K562 (cell line): ENCODE data around the gene OCIAD1. TPM values are rescaled to one million over a fixed set of nuclear protein-coding genes. Genes with fewer than 3 reads are reported as not detected.
A peak's percentile ranks its signal among the peaks of the same experiment; 100 is the strongest.

Experiments
- CBFB ChIP-seq: sonication (generic); formaldehyde crosslinking; IDR thresholded peaks from 2 replicates; pipeline ENCODE4 v1.4.0; 2020; ENCODE audit warnings: mild to moderate bottlenecking, missing genetic modification reagents
- DDX20 ChIP-seq: fragments of 450-650 bp; IDR thresholded peaks from 2 replicates; pipeline ENCODE4 v1.6.1; 2016; ENCODE audit warnings: missing genetic modification characterization, low read depth, mild to moderate bottlenecking, missing compliant biosample characterization, moderate library complexity
- GABPA ChIP-seq: fragments of 200-800 bp; sonication (Bioruptor generic); conservative IDR thresholded peaks from 2 replicates; pipeline ENCODE4 v1.6.1; 2016; ENCODE audit warnings: low read depth, missing genetic modification characterization, missing compliant biosample characterization
- HDAC3 ChIP-seq: fragments of 450-650 bp; IDR thresholded peaks from 2 replicates; pipeline ENCODE4 v1.6.1; 2018; ENCODE audit warnings: borderline replicate concordance, mild to moderate bottlenecking, moderate library complexity; ENCODE audit not compliant: partially characterized antibody
- JUN ChIP-seq, 2 experiments: sonication (generic) in 1 of 2; formaldehyde crosslinking in 1 of 2; IDR thresholded peaks; 2 replicates each; pipeline versions ENCODE4 v1.6.1 to v1.8.0; 2012 to 2022; ENCODE audit warnings: borderline replicate concordance in 2 of 2, mild to moderate bottlenecking in 2 of 2, improper control_type of control experiment in 1 of 2, low read depth in 1 of 2, low read length in 1 of 2, missing genetic modification reagents in 1 of 2
- KDM2B ChIP-seq: fragments of 250-450 bp; sonication (Bioruptor Pico); IDR thresholded peaks from 2 replicates; pipeline ENCODE4 v1.8.0; 2021; ENCODE audit warnings: mild to moderate bottlenecking, moderate library complexity
- NCOR1 ChIP-seq: fragments of 450-650 bp; IDR thresholded peaks from 2 replicates; pipeline ENCODE4 v1.6.1; 2016; ENCODE audit warnings: mild to moderate bottlenecking, moderate library complexity
- SMARCE1 ChIP-seq: fragments of 450-650 bp; IDR thresholded peaks from 2 replicates; pipeline ENCODE4 v1.7.1; 2016; ENCODE audit warnings: mild to moderate bottlenecking
- TEAD4 ChIP-seq, 2 experiments: sonication (generic) in 1 of 2; formaldehyde crosslinking in 1 of 2; IDR thresholded peaks; 2 replicates each; pipeline versions ENCODE4 v1.6.1 to v1.8.0; 2012 to 2022; ENCODE audit warnings: borderline replicate concordance in 1 of 2, inconsistent platforms in 1 of 2, low read length in 1 of 2, mild to moderate bottlenecking in 1 of 2, missing genetic modification reagents in 1 of 2
- TOE1 ChIP-seq, 2 experiments: fragments of 450-650 bp in 1 of 2; sonication (generic) in 1 of 2; formaldehyde crosslinking in 1 of 2; IDR thresholded peaks; 2 replicates each; pipeline versions ENCODE4 v1.7.1 to v1.8.0; 2016 to 2022; ENCODE audit warnings: borderline replicate concordance in 2 of 2, mild to moderate bottlenecking in 2 of 2, antibody characterized with exemption in 1 of 2, inconsistent platforms in 1 of 2, low read depth in 1 of 2, missing genetic modification reagents in 1 of 2, moderate library complexity in 1 of 2
- ZNF644 ChIP-seq: fragments of 200-800 bp; sonication (Bioruptor generic); IDR thresholded peaks from 2 replicates; pipeline ENCODE4 v1.6.1; 2016; ENCODE audit warnings: low read depth, missing genetic modification characterization, missing compliant biosample characterization
- polyA plus RNA-seq, 8 experiments: library from polyadenylated mRNA; depleted of rRNA in 4 of 8; stranded (reverse) in 5 of 8; unstranded in 3 of 8; fragments of >200 nt; fragmentation: Nextera tagmentation in 2 of 8; fragmentation: Illumina TruSeq in 1 of 8; extraction: Ambion mirVana in 2 of 8; extraction: Trizol in 1 of 8; gene quantifications; 2 replicates each; pipeline versions ENCODE4 v1.2.1 to v1.2.3, GENCODE V29; 2011 to 2014; ENCODE audit warnings: inconsistent platforms in 1 of 8, missing spikeins in 1 of 8
- total RNA-seq, 7 experiments: library from RNA; depleted of rRNA in 6 of 7; stranded (reverse); fragments of >200 nt in 6 of 7; fragmentation: Illumina TruSeq in 2 of 7; extraction: Trizol in 2 of 7; gene quantifications; 2 replicates each; pipeline versions ENCODE4 v1.2.1 to v1.2.3, GENCODE V29; 2011 to 2021; ENCODE audit warnings: low replicate concordance in 1 of 7
- TF ChIP-seq, protein P1 (sequence below): sonication (generic); formaldehyde crosslinking; IDR thresholded peaks from 2 replicates; pipeline ENCODE4 v1.9.0; 2022; ENCODE audit warnings: mild to moderate bottlenecking, missing genetic modification reagents
- TF ChIP-seq, protein P2 (sequence below): fragments of 250-450 bp; sonication (Bioruptor Pico); IDR thresholded peaks from 2 replicates; pipeline ENCODE4 v1.6.1; 2021; ENCODE audit warnings: mild to moderate bottlenecking
- TF ChIP-seq, protein P3 (sequence below), 2 experiments: fragments of 450-650 bp; IDR thresholded peaks; 2 replicates each; pipeline ENCODE4 v1.6.1; 2016
- TF ChIP-seq, protein P4 (sequence below): fragments of 450-650 bp; IDR thresholded peaks from 2 replicates; pipeline ENCODE4 v1.6.1; 2017; ENCODE audit warnings: antibody characterized with exemption, mild to moderate bottlenecking
- TF ChIP-seq, protein P5 (sequence below), 2 experiments: fragments of 200-800 bp in 1 of 2; sonication (Bioruptor generic) in 1 of 2; sonication (generic) in 1 of 2; formaldehyde crosslinking in 1 of 2; IDR thresholded peaks in 1 of 2; conservative IDR thresholded peaks in 1 of 2; 2 replicates each; pipeline versions ENCODE4 v1.5.0 to v1.6.1; 2016 to 2020; ENCODE audit warnings: missing compliant biosample characterization in 1 of 2, missing genetic modification characterization in 1 of 2, missing genetic modification reagents in 1 of 2

Gene OCIAD1
- total and polyA plus RNA-seq, 9 of the 15 experiments (the other 6 are each of a cell fraction or from before 2014, with no cell fraction given) = 99.0 to 358 (median 196) TPM

DNA sequence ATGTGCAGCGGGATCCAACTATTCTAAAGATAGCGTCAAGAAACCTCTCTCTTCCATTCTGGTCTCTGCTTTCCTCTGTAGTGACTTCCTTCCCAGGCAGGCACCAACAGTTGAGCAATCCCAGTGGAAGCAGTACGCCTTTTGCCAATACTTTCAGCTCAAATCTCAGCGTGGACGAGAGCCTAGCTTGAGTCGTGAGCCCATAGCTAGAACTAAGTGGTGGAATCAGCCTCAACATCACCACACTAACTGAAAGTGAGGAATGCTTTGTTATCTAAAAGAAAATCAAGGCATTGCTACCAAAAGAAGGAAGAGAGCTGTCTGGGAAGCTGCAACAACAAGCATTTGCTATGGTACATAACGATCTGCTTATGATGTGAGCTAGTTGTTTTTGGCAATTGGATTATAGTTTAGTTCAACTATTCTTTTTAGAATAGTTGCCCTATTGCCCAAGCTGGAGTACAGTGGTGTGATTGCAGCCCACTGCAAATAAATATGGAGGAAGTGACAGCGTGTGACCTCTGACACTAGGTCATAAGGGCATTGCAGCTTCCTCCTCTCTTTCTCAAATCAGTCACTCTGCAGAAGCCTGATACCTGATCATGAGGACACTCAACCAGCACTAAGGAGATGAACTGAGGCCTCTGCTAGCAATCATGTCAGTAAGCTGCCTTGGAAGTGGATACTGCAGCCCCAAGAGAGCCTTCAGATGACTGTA lies 26.1 kb upstream of the OCIAD1 start (continued):
- TF ChIP-seq ZNF644 (tag) = no peak
- no peak for TF ChIP-seq SMARCE1
- TF ChIP-seq, protein P1, sequence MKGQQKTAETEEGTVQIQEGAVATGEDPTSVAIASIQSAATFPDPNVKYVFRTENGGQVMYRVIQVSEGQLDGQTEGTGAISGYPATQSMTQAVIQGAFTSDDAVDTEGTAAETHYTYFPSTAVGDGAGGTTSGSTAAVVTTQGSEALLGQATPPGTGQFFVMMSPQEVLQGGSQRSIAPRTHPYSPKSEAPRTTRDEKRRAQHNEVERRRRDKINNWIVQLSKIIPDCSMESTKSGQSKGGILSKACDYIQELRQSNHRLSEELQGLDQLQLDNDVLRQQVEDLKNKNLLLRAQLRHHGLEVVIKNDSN (CRISPR knock-in tag) = no peak
- TF ChIP-seq, protein P2, sequence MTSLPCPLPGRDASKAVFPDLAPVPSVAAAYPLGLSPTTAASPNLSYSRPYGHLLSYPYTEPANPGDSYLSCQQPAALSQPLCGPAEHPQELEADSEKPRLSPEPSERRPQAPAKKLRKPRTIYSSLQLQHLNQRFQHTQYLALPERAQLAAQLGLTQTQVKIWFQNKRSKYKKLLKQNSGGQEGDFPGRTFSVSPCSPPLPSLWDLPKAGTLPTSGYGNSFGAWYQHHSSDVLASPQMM (CRISPR knock-in tag) = no peak
- TF ChIP-seq NCOR1 = peak; percentile 8; the same call in 1 of the 2 replicates
- TF ChIP-seq TEAD4 (IDR thresholded peaks at IDR 0.05; ENCODE audit: low read length) = no peak
- no peak for TF ChIP-seq TEAD4 (CRISPR knock-in tag; IDR thresholded peaks at IDR 0.05; ENCODE audit: borderline replicate concordance)
- TF ChIP-seq, protein P3, sequence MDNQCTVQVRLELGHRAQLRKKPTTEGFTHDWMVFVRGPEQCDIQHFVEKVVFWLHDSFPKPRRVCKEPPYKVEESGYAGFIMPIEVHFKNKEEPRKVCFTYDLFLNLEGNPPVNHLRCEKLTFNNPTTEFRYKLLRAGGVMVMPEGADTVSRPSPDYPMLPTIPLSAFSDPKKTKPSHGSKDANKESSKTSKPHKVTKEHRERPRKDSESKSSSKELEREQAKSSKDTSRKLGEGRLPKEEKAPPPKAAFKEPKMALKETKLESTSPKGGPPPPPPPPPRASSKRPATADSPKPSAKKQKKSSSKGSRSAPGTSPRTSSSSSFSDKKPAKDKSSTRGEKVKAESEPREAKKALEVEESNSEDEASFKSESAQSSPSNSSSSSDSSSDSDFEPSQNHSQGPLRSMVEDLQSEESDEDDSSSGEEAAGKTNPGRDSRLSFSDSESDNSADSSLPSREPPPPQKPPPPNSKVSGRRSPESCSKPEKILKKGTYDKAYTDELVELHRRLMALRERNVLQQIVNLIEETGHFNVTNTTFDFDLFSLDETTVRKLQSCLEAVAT (IDR thresholded peaks at IDR 0.05) = no peak
- TF ChIP-seq HDAC3 = no peak
- no peak for TF ChIP-seq JUN (IDR thresholded peaks at IDR 0.05; ENCODE audit: borderline replicate concordance, low read depth, low read length)
- TF ChIP-seq JUN (CRISPR knock-in tag; IDR thresholded peaks at IDR 0.05; ENCODE audit: borderline replicate concordance) = no peak
- TF ChIP-seq, protein P4, sequence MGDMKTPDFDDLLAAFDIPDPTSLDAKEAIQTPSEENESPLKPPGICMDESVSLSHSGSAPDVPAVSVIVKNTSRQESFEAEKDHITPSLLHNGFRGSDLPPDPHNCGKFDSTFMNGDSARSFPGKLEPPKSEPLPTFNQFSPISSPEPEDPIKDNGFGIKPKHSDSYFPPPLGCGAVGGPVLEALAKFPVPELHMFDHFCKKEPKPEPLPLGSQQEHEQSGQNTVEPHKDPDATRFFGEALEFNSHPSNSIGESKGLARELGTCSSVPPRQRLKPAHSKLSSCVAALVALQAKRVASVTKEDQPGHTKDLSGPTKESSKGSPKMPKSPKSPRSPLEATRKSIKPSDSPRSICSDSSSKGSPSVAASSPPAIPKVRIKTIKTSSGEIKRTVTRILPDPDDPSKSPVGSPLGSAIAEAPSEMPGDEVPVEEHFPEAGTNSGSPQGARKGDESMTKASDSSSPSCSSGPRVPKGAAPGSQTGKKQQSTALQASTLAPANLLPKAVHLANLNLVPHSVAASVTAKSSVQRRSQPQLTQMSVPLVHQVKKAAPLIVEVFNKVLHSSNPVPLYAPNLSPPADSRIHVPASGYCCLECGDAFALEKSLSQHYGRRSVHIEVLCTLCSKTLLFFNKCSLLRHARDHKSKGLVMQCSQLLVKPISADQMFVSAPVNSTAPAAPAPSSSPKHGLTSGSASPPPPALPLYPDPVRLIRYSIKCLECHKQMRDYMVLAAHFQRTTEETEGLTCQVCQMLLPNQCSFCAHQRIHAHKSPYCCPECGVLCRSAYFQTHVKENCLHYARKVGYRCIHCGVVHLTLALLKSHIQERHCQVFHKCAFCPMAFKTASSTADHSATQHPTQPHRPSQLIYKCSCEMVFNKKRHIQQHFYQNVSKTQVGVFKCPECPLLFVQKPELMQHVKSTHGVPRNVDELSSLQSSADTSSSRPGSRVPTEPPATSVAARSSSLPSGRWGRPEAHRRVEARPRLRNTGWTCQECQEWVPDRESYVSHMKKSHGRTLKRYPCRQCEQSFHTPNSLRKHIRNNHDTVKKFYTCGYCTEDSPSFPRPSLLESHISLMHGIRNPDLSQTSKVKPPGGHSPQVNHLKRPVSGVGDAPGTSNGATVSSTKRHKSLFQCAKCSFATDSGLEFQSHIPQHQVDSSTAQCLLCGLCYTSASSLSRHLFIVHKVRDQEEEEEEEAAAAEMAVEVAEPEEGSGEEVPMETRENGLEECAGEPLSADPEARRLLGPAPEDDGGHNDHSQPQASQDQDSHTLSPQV = no peak
- no peak for TF ChIP-seq CBFB (CRISPR knock-in tag)
- TF ChIP-seq DDX20 (tag) = 0 out of 2 replicates have a peak, but pooled peaks have one; percentile 47
- TF ChIP-seq, protein P5, sequence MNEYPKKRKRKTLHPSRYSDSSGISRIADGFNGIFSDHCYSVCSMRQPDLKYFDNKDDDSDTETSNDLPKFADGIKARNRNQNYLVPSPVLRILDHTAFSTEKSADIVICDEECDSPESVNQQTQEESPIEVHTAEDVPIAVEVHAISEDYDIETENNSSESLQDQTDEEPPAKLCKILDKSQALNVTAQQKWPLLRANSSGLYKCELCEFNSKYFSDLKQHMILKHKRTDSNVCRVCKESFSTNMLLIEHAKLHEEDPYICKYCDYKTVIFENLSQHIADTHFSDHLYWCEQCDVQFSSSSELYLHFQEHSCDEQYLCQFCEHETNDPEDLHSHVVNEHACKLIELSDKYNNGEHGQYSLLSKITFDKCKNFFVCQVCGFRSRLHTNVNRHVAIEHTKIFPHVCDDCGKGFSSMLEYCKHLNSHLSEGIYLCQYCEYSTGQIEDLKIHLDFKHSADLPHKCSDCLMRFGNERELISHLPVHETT (CRISPR knock-in tag; conservative IDR thresholded peaks at IDR 0.05 in 1 of 2, IDR thresholded peaks at IDR 0.05 in 1 of 2) = no peak
- TF ChIP-seq KDM2B (CRISPR knock-in tag) = no peak
- TF ChIP-seq GABPA = peak; percentile 26; the same call in 1 of the 2 replicates
- no peak for TF ChIP-seq TOE1 (IDR thresholded peaks at IDR 0.05; ENCODE audit: borderline replicate concordance)
- TF ChIP-seq TOE1 (CRISPR knock-in tag; IDR thresholded peaks at IDR 0.05; ENCODE audit: borderline replicate concordance, low read depth) = no peak
